ENCODE data around the gene URGCP.
"Not testable (repeated sequence)": the region's sequence is repeated elsewhere in the genome, so short reads cannot be mapped to it uniquely, and the experiment has no call there.

The URGCP gene

DNA sequence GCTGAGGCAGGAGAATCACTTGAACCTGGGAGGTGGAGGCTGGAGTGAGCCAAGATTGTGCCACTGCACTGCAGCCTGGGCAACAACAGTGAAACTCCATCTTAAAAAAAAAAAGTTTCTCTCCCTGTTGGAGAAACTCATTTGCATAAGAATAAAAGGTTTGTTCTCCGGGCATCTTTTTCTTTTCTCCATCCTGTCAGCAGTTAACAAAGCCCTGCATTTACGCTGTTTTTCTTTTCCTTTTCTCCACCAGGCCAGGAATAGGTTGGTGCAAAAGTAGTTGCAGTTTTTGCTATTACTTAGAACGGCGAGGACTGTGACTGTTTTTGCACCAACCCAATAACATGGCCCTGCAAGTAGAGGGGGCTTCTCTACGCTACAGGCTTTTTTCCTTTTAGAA lies 9.5 kb upstream of the URGCP start:
- DNase-seq = no peak

DNA sequence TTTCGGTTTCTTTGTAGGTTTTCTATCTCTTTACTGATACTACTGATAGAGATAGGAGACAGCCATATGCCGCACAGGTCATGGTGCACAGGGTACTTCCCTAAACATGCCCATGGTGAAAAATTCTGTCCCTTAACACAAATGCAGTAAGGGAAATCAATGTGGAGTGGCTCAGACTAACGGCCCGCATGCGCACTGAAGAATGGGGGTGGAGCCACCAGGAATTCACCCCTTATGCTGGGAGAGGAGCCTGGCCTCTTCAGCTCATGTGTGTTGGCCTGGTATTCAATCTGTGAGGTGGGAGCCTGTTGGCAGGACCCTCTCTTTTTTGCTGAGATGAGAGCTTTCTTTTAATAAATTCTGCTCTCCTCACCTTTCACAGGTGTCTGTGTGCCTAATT lies 8.4 kb upstream of the URGCP start:
- DNase-seq = no peak

GRCh38 chr7:43905956-43906330 lies 453 bp downstream of the URGCP start:
- peak; percentile 39 for DNase-seq

GRCh38 chr7:43905209-43905946 lies 1.0 kb downstream of the URGCP start:
- no peak for DNase-seq

DNA sequence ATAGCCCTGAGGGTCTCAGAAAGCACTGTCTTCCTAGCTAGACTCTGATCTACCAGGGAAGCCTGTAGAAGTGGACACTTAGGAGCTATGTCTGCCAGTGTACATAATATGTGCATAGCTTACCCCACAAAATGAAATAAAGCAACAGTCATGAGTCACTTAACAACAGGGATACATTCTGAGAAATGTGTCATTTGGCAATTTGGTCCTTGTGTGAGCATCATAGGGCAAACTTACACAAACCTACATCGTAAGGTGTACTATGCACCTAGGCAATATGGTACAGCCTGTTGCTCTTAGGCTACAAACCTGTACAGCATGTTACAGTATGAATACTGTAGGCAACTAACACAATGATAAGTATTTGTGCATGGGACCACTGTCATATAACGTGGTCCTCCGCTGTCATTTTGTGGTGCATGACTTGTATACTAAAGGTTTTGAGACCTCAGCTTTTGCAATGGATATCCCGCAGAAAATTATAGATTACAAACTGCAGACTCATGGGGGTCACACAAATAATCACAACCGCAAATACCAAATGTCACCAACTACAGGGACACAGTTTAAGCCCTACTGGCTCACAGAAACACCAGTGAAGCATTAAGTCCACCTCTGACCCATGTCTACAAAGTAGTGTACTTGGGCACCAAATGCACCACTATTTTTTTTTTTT lies 1.7 kb downstream of the URGCP start:
- no peak for DNase-seq

GRCh38 chr7:43902542-43903054 lies 3.8 kb downstream of the URGCP start:
- DNase-seq = no peak

- DNase-seq = not testable (repeated sequence)
Observed at GRCh38 chr7:43898571-43898970, 7.8 kb downstream of the URGCP start.

DNA sequence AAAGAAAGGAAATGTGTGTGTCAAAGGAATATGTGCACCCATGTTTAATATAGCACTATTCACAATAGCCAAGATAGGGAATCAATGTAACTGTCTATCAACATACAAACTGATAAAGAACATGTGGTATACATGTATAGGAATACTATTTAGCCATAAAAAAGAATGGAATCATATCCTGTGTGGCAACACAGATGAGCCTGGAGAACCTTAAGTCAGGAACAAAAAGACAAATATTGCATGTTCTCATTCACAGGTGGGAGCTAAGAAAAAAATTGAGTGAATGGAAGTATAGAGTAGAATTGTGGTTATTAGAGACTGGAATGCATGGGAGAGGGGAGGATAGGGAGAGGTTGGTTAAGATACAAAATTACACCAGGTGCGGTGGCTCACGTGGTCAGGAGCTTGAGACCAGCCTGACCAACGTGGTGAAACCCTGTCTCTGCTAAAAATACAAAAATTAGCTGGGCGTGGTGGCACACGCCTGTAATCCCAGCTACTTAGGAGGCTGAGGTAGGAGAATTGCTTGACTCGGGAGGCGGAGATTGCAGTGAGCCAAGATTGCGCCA lies 10.5 kb downstream of the URGCP start:
- DNase-seq = no peak

DNA sequence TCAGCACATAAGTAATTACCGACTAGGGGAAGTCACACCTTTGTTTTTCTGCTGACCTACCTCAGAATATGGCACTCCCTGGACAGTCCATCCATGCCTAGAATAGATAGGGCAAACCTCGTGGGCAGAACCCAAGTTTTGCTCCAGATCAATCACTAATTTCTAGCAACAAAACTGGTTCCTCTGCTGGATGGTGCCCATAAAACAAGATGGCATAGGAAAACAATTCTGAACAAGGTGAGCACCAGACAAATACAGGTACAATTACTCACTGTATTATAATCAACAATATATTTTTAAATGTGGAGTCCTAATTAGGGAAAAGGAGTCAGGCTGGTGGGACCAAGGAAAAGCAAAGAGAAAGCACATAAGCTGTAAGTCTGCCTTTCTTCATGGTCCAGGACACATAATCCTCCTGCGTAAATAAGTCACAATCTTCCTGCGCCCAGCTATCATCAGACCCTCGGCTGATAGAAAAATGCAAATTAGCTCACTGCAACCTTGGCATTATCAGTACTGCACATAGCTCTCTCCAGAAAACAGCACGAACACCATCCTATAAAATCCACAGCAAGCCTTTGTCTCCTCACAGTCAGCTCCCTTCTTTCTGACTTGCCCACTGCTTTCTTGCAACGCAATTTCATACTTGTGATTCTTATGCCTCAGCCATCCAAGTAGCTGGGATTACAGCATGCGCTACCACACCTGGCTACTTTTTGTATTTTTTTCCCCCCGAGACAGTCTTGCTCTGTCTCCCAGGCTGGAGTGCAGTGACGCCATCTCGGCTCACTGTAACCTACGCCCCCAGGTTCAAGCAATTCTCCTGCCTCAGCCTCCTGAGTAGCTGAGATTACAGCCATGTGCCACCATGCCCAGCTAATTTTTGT lies 15.1 kb downstream of the URGCP start:
- DNase-seq = no peak

- no peak for DNase-seq
Observed at GRCh38 chr7:43890468-43890867, 15.9 kb downstream of the URGCP start.

DNA sequence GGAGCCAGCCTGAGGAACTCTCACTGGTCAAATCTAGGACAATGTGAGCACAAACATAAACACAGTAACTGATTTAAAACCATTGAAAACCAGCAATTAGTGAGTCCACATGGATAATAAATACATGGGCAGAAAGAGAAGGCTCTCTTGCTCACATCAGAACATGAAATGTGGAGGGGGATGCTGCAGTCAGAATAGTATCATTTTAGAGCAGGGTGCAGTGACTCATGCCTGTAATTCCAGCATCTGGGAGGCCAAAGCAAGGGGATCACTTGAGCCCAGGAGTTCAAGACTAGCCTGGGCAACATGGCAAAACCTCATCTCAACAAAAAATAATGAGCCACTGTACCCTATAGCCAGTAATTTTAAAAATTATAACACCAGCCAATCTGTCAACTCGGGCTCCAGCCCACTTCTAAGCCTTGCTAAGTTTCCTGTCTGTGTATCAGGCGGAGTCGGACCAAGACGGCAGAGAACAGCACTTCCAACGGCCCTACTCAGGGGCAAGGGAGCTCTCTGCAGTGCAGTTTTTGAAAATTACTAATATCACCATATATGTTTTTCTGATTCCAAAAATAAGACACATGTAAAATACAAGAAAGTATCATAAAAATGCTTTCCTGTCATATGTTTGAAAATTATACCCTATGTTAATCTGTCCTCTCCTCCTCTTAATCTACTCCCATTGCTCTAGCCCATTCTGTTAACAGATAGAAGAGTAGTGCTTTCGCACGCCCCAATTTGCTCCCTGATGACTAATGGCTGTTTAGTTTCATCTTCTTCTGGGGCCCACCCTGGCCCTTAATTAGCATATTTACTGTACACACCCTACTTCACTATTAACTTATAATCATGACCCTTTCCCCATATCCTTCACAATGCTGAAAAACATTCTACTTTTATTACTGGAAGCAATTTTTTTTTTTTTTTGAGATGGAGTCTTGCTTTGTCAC lies 17.1 kb downstream of the URGCP start:
- DNase-seq = peak; percentile 19

DNA sequence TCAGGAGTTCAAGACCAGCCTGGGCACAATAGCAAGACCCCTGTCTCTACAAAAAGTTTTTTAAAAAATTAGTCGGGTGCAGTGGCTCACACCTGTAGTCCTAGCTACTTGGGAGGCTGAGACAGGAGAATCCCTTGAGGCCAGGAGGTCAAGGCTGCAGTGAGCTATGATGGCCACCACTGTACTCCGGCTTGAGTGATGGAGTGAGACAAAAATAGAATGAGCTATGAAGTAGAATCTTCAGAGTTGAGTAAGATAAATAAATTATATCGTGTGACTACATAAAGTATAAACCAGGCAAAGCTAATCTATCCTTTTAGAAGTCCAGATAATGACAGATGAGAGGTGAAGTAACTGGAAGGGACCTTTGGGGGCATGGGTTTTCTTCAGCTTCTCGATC lies 21.8 kb downstream of the URGCP start:
- DNase-seq = no peak

DNA sequence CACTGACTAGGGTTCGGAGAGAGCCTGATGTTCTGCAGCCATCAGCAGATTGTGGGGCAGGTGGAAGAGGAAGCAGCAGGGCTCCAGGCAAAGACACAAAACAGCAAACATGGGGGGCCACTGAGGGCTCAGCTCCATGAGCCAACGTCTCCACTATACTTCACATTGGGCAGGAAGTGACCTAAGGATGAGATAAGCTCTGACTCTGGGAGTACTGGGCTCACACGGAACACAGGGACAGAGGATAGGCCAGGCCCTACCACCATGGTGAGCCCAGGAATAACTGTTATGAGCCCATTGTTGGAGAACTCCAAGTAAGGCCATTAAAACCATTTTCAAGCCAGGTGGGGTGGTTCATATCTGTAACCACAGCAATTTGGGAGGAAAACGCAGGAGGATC lies 22.2 kb downstream of the URGCP start:
- no peak for DNase-seq

DNA sequence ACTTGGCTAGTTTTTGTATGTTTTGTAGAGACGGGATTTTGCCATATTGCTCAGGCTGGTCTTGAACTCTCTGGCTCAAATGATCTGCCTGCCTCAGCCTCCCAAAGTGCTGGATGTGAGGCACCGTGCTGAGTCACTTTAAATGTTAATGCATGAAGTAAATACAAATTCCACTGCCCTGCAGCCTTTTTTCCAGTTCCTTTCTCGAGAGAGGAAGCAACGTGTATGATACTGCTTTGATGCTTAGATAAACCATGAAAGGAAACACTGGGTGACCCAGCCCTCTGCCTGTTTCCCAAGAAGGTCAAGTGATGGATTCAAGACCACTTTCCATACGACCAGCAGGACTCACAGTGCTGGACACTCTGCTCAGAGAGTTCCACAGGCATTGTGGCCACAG lies 25.8 kb downstream of the URGCP start:
- DNase-seq = no peak

DNA sequence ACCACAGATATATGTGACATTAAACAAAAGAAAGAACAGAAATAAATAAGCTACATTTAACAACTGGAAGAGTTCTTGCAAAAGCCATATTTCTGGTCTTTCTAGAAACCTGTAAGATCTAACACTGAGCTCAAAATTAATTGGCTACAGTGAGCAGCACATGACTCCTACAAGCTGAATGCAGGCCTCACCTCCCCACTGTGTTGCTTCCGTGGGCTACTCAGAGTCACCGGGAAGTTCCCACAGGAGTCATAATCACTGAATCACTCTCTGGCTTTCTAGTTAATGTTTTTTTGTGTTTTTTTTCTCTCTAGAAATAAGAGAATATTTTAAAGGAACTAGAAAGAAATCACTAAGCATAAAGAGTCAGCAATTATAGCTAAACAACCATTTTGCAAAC lies 26.9 kb downstream of the URGCP start:
- no peak for DNase-seq

GRCh38 chr7:43878867-43879266 lies 27.5 kb downstream of the URGCP start:
- no peak for DNase-seq

- DNase-seq = no peak
Observed at GRCh38 chr7:43877968-43878864, 28.2 kb downstream of the URGCP start.

- no peak for DNase-seq
Observed at GRCh38 chr7:43876976-43877745, 29.2 kb downstream of the URGCP start.

- DNase-seq = no peak
Observed at GRCh38 chr7:43876241-43876640, 30.2 kb downstream of the URGCP start.

- DNase-seq = no peak
Observed at GRCh38 chr7:43873300-43873699, 33.1 kb downstream of the URGCP start.
